K562 (cell line): ENCODE data around the gene ARMH4. TPM values are rescaled to one million over a fixed set of nuclear protein-coding genes. Genes with fewer than 3 reads are reported as not detected.

Experiments used
- DNMT1 ChIP-seq: fragments of 450-650 bp; IDR thresholded peaks from 2 replicates; pipeline ENCODE4 v1.6.1; 2016; ENCODE audit warnings: antibody characterized with exemption, mild to moderate bottlenecking
- NFE2 ChIP-seq: IDR thresholded peaks from 2 replicates; pipeline ENCODE4 v1.6.1; 2014; ENCODE audit warnings: antibody characterized with exemption, low read depth
- NUFIP1 ChIP-seq: fragments of 450-650 bp; IDR thresholded peaks from 2 replicates; pipeline ENCODE4 v1.6.1; 2018; ENCODE audit not compliant: partially characterized antibody
- PHB2 ChIP-seq: fragments of 450-650 bp; IDR thresholded peaks from 2 replicates; pipeline ENCODE4 v1.6.1; 2017; ENCODE audit warnings: low read depth
- PTRF ChIP-seq: fragments of 450-650 bp; IDR thresholded peaks from 2 replicates; pipeline ENCODE4 v1.6.1; 2016; ENCODE audit warnings: mild to moderate bottlenecking, missing genetic modification characterization, missing compliant biosample characterization
- RREB1 ChIP-seq: fragments of 250-450 bp; sonication (Bioruptor Pico); IDR thresholded peaks from 2 replicates; pipeline ENCODE4 v1.4.0; 2020
- SOX6 ChIP-seq: fragments of 450-650 bp; IDR thresholded peaks from 2 replicates; pipeline ENCODE4 v1.6.1; 2014; ENCODE audit warnings: mild to moderate bottlenecking
- ZBTB34 ChIP-seq: fragments of 250-450 bp; sonication (Bioruptor Pico); IDR thresholded peaks from 2 replicates; pipeline ENCODE4 v1.8.0; 2021; ENCODE audit warnings: mild to moderate bottlenecking, moderate library complexity
- ZNF444 ChIP-seq: fragments of 250-450 bp; sonication (Bioruptor Pico); IDR thresholded peaks from 2 replicates; pipeline ENCODE4 v1.4.0; 2020; ENCODE audit warnings: mild to moderate bottlenecking, moderate library complexity
- polyA plus RNA-seq, 8 experiments: library from polyadenylated mRNA; depleted of rRNA in 4 of 8; stranded (reverse) in 5 of 8; unstranded in 3 of 8; fragments of >200 nt; fragmentation: Nextera tagmentation in 2 of 8; fragmentation: Illumina TruSeq in 1 of 8; extraction: Ambion mirVana in 2 of 8; extraction: Trizol in 1 of 8; gene quantifications; 2 replicates each; pipeline versions ENCODE4 v1.2.1 to v1.2.3, GENCODE V29; 2011 to 2014; ENCODE audit warnings: inconsistent platforms in 1 of 8, missing spikeins in 1 of 8
- total RNA-seq, 7 experiments: library from RNA; depleted of rRNA in 6 of 7; stranded (reverse); fragments of >200 nt in 6 of 7; fragmentation: Illumina TruSeq in 2 of 7; extraction: Trizol in 2 of 7; gene quantifications; 2 replicates each; pipeline versions ENCODE4 v1.2.1 to v1.2.3, GENCODE V29; 2011 to 2021; ENCODE audit warnings: low replicate concordance in 1 of 7

The ARMH4 gene
- total and polyA plus RNA-seq, 9 of the 15 experiments (the other 6 are each of a cell fraction or from before 2014, with no cell fraction given), result 0.06 to 0.98 (median 0.07) TPM; not detected in 2

- no peak for TF ChIP-seq ZBTB34 (CRISPR knock-in tag)
- TF ChIP-seq ZNF444, result no peak
- TF ChIP-seq DNMT1, result no peak
- TF ChIP-seq PTRF (tag), result no peak
- TF ChIP-seq NFE2, result no peak
- no peak for TF ChIP-seq PHB2
- TF ChIP-seq RREB1 (CRISPR knock-in tag), result no peak
- no peak for TF ChIP-seq SOX6
- no peak for TF ChIP-seq NUFIP1
- TF ChIP-seq, all 486 proteins: peak for 0
Measured at GRCh38 chr14:57970594-57970993, 181.4 kb downstream of the ARMH4 start (continued).
